Body of pancreas (tissue), 4 donors: ENCODE results near the gene FAM228A. TPM values are rescaled to one million over a fixed set of nuclear protein-coding genes. Genes with fewer than 3 reads are reported as not detected.

Experiments used
- ATAC-seq: fragments of 150-250 bp; one replicate; pipeline ENCODE4 v1.9.1; 2016
- DNase-seq, 4 donors: peaks; one replicate each; pipeline ENCODE4 v3.0.0-alpha.2; 2019
- H3K27ac ChIP-seq, 4 donors: fragments of 200-600 bp; sonication (generic); 1 replicate in 3 of 4; 2 replicates in 1 of 4; pipeline versions ENCODE4 v1.5.1 to v1.6.1; 2016 to 2019; ENCODE audit warnings: mild to moderate bottlenecking in 1 of 4, mixed read lengths in 1 of 4, moderate library complexity in 1 of 4
- H3K27me3 ChIP-seq, 2 donors: fragments of 200-600 bp; sonication (generic); one replicate each; pipeline ENCODE4 v1.6.0; 2016; ENCODE audit warnings: mild to moderate bottlenecking in 1 of 2
- H3K36me3 ChIP-seq, 2 donors: fragments of 200-600 bp; sonication (generic); replicated peaks in 1 of 2; 2 replicates each; pipeline ENCODE4 v1.5.1; 2016; ENCODE audit warnings: low read depth in 2 of 2; ENCODE audit not compliant: insufficient read depth in 1 of 2
- H3K4me1 ChIP-seq: fragments of 200-600 bp; sonication (generic); one replicate; pipeline ENCODE4 v1.6.0; 2016
- H3K4me3 ChIP-seq, 2 donors: fragments of 200-600 bp; sonication (generic); 1 replicate in 1 of 2; 2 replicates in 1 of 2; pipeline ENCODE4 v1.5.1; 2016 to 2019
- H3K9me3 ChIP-seq, 3 donors: fragments of 200-600 bp; sonication (generic); 1 replicate in 2 of 3; 2 replicates in 1 of 3; pipeline ENCODE4 v1.5.1; 2016
- POLR2A ChIP-seq, 3 donors: fragments of 450-650 bp; IDR thresholded peaks; one replicate each; pipeline ENCODE4 v1.6.1; 2016; ENCODE audit warnings: antibody characterized with exemption in 3 of 3, mild to moderate bottlenecking in 2 of 3
- WGBS, 2 donors: methylation state at CpG; one replicate each; pipeline ENCODE4 v1.1.5; 2017; 5-methylcytosine and 5-hydroxymethylcytosine counted together
- intact Hi-C: fragments of 100-400 bp; cut with DNase I; formaldehyde crosslinking; loops from one replicate; pipeline ENCODE4 v1.15.1; 2023
- total RNA-seq, 2 donors: library from RNA; depleted of rRNA; stranded (reverse); fragments of >200 nt; gene quantifications; one replicate each; pipeline ENCODE4 v1.1.0, GENCODE V29; 2016
- TF ChIP-seq, protein P1 (sequence below), 7 experiments: fragments of 450-650 bp in 4 of 7; fragments of 200-600 bp in 3 of 7; sonication (generic) in 3 of 7; IDR thresholded peaks; one replicate each; pipeline ENCODE4 v1.5.1; 2016 to 2019; ENCODE audit warnings: antibody characterized with exemption in 7 of 7

FAM228A gene
- total RNA-seq, 2 donors from 2014 or later, result not detected

GRCh38 chr2:24175631-24176187, 856 bp downstream of the FAM228A start:
- 84 to 89% methylated on average over 17 of the region's 17 CpGs for WGBS, 2 donors
- ATAC-seq, result no peak
- H3K27ac ChIP-seq, result no peak overlapping the region
- no peak for DNase-seq
- intact Hi-C loops, result no loop called here
- no peak overlapping the region for H3K4me3 ChIP-seq
- no peak for TF ChIP-seq POLR2A (IDR thresholded peaks at IDR 0.05)
- TF ChIP-seq, protein P1, sequence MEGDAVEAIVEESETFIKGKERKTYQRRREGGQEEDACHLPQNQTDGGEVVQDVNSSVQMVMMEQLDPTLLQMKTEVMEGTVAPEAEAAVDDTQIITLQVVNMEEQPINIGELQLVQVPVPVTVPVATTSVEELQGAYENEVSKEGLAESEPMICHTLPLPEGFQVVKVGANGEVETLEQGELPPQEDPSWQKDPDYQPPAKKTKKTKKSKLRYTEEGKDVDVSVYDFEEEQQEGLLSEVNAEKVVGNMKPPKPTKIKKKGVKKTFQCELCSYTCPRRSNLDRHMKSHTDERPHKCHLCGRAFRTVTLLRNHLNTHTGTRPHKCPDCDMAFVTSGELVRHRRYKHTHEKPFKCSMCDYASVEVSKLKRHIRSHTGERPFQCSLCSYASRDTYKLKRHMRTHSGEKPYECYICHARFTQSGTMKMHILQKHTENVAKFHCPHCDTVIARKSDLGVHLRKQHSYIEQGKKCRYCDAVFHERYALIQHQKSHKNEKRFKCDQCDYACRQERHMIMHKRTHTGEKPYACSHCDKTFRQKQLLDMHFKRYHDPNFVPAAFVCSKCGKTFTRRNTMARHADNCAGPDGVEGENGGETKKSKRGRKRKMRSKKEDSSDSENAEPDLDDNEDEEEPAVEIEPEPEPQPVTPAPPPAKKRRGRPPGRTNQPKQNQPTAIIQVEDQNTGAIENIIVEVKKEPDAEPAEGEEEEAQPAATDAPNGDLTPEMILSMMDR (IDR thresholded peaks at IDR 0.05), result no peak
- no peaks in the 10 kb centered on the region for H3K9me3 ChIP-seq
- no peaks in the 10 kb centered on the region for H3K4me1 ChIP-seq
- peaks cover 0 to 6% of the 10 kb centered on the region in 2 donors for H3K27me3 ChIP-seq
- no peaks in the 10 kb centered on the region for H3K36me3 ChIP-seq

GRCh38 chr2:24176326-24176725, 1.5 kb downstream of the FAM228A start:
- intact Hi-C loops, result no loop called here
- no peak for ATAC-seq
- Histone ChIP-seq H3K27me3 (peaks cover 0 to 6% of the 10 kb centered on the region in 2 donors), H3K4me1 (no peaks in the 10 kb centered on the region), H3K27ac (no peak overlapping the region), H3K9me3 (no peaks in the 10 kb centered on the region), H3K36me3 (no peaks in the 10 kb centered on the region), H3K4me3 (no peak overlapping the region)
- no peak for DNase-seq
- TF ChIP-seq, protein P1 (IDR thresholded peaks at IDR 0.05), result no peak
- TF ChIP-seq POLR2A (IDR thresholded peaks at IDR 0.05), result no peak
- WGBS, 2 donors, result 86 to 91% methylated on average over 1 of the region's 1 CpG

GRCh38 chr2:24179683-24180082, 4.8 kb downstream of the FAM228A start:
- Histone ChIP-seq H3K4me1 (no peaks in the 10 kb centered on the region), H3K27ac (no peak overlapping the region), H3K9me3 (no peaks in the 10 kb centered on the region), H3K36me3 (no peaks in the 10 kb centered on the region), H3K4me3 (no peak overlapping the region), H3K27me3 (peaks cover 0 to 3% of the 10 kb centered on the region in 2 donors)
- intact Hi-C loops, result no loop called here
- ATAC-seq (no peak), DNase-seq (no peak)
- no peak for TF ChIP-seq POLR2A (IDR thresholded peaks at IDR 0.05)
- TF ChIP-seq, protein P1 (IDR thresholded peaks at IDR 0.05), result no peak

DNA sequence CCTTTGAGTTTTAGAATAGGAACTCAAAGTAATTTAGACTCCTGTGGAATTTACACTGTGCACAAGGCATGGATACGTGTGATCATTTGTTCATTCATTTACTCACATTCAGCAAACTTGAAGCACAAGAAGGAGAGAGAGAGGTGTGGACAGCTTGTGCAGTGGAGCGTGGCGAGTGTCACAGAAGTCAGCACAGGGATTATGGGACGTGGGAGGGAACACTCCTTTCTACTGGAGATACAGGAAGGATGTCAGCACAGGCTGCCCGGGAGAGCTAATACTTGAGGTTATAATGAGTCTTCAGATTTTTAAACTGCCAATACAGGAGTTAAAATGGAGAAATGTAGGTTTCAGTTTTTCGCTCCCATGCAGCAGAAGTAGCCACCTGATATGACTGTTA, 7.0 kb downstream of the FAM228A start:
- Histone ChIP-seq H3K27me3 (no peaks in the 10 kb centered on the region), H3K4me1 (no peaks in the 10 kb centered on the region), H3K27ac (no peak overlapping the region), H3K36me3 (no peaks in the 10 kb centered on the region), H3K4me3 (no peak overlapping the region), H3K9me3 (no peaks in the 10 kb centered on the region)
- intact Hi-C loops, result no loop called here
- WGBS, 2 donors, result 81% methylated on average over 6 of the region's 6 CpGs
- ATAC-seq, result no peak
- no peak for DNase-seq
- TF ChIP-seq, protein P1 (IDR thresholded peaks at IDR 0.05), result no peak
- TF ChIP-seq POLR2A (IDR thresholded peaks at IDR 0.05), result no peak

GRCh38 chr2:24182507-24182906, 7.7 kb downstream of the FAM228A start:
- WGBS, 2 donors, result 84 to 91% methylated on average over 7 of the region's 7 CpGs
- no peaks in the 10 kb centered on the region for H3K4me1 ChIP-seq
- TF ChIP-seq POLR2A (IDR thresholded peaks at IDR 0.05), result no peak
- TF ChIP-seq, protein P1 (IDR thresholded peaks at IDR 0.05), result no peak
- H3K36me3 ChIP-seq, result no peaks in the 10 kb centered on the region
- DNase-seq (no peak), ATAC-seq (no peak)
- intact Hi-C loops, result no loop called here
- H3K27me3 ChIP-seq, result no peaks in the 10 kb centered on the region
- H3K4me3 ChIP-seq, result no peak overlapping the region
- no peaks in the 10 kb centered on the region for H3K9me3 ChIP-seq
- no peak overlapping the region for H3K27ac ChIP-seq
